SK-N-SH treated with all-trans-retinoic acid at 6 μM for 48 hours (cell line): ENCODE results near the gene OR2A5.

Experiments used
- ARNTL ChIP-seq: fragments of 450-650 bp; formaldehyde crosslinking; IDR thresholded peaks from 2 replicates; pipeline ENCODE4 v1.5.0; 2020; ENCODE audit warnings: low read depth, mild to moderate bottlenecking, moderate library complexity, borderline replicate concordance
- CSDC2 ChIP-seq: fragments of 250-450 bp; sonication (Bioruptor Pico); IDR thresholded peaks from 2 replicates; pipeline ENCODE4 v1.5.0; 2020; ENCODE audit warnings: mild to moderate bottlenecking, moderate library complexity
- ESRRG ChIP-seq: fragments of 250-450 bp; sonication (Bioruptor Pico); IDR thresholded peaks from 2 replicates; pipeline ENCODE4 v1.6.1; 2021; ENCODE audit warnings: mild to moderate bottlenecking
- GLIS3 ChIP-seq: fragments of 250-450 bp; sonication (Bioruptor Pico); IDR thresholded peaks from 2 replicates; pipeline ENCODE4 v1.5.0; 2020; ENCODE audit warnings: mild to moderate bottlenecking, moderate library complexity
- OSR1 ChIP-seq: fragments of 250-450 bp; sonication (Bioruptor Pico); IDR thresholded peaks from 2 replicates; pipeline ENCODE4 v1.8.0; 2022; ENCODE audit warnings: moderate library complexity, mild to moderate bottlenecking, inconsistent platforms
- PATZ1 ChIP-seq: fragments of 250-450 bp; sonication (Bioruptor Pico); IDR thresholded peaks from 2 replicates; pipeline ENCODE4 v1.8.0; 2020; ENCODE audit warnings: mild to moderate bottlenecking, moderate library complexity, borderline replicate concordance
- RARB ChIP-seq: fragments of 250-450 bp; sonication (Bioruptor Pico); IDR thresholded peaks from 2 replicates; pipeline ENCODE4 v1.8.0; 2021; ENCODE audit warnings: mild to moderate bottlenecking, moderate library complexity
- TOX ChIP-seq: fragments of 250-450 bp; sonication (Bioruptor Pico); IDR thresholded peaks from 2 replicates; pipeline ENCODE4 v1.8.0; 2021; ENCODE audit warnings: mild to moderate bottlenecking, moderate library complexity, borderline replicate concordance
- ZC3H10 ChIP-seq: fragments of 250-450 bp; sonication (Bioruptor Pico); IDR thresholded peaks from 2 replicates; pipeline ENCODE4 v1.5.1; 2021; ENCODE audit warnings: mild to moderate bottlenecking, moderate library complexity
- ZFP3 ChIP-seq: fragments of 250-450 bp; sonication (Bioruptor Pico); IDR thresholded peaks from 2 replicates; pipeline ENCODE4 v1.5.0; 2020; ENCODE audit warnings: mild to moderate bottlenecking, moderate library complexity
- ZFP30 ChIP-seq: fragments of 450-650 bp; formaldehyde crosslinking; IDR thresholded peaks from 2 replicates; pipeline ENCODE4 v1.5.0; 2022; ENCODE audit warnings: mild to moderate bottlenecking, moderate library complexity
- ZNF70 ChIP-seq: fragments of 450-650 bp; formaldehyde crosslinking; IDR thresholded peaks from 2 replicates; pipeline ENCODE4 v1.5.0; 2020; ENCODE audit warnings: mild to moderate bottlenecking, moderate library complexity
- TF ChIP-seq, protein P1 (sequence below): fragments of 250-450 bp; sonication (Bioruptor Pico); IDR thresholded peaks from 2 replicates; pipeline ENCODE4 v1.8.0; 2021; ENCODE audit warnings: low read depth, mild to moderate bottlenecking, moderate library complexity, borderline replicate concordance

- no peak for TF ChIP-seq ZFP3 (CRISPR knock-in tag)
- no peak for TF ChIP-seq ZC3H10 (CRISPR knock-in tag)
- TF ChIP-seq, protein P1, sequence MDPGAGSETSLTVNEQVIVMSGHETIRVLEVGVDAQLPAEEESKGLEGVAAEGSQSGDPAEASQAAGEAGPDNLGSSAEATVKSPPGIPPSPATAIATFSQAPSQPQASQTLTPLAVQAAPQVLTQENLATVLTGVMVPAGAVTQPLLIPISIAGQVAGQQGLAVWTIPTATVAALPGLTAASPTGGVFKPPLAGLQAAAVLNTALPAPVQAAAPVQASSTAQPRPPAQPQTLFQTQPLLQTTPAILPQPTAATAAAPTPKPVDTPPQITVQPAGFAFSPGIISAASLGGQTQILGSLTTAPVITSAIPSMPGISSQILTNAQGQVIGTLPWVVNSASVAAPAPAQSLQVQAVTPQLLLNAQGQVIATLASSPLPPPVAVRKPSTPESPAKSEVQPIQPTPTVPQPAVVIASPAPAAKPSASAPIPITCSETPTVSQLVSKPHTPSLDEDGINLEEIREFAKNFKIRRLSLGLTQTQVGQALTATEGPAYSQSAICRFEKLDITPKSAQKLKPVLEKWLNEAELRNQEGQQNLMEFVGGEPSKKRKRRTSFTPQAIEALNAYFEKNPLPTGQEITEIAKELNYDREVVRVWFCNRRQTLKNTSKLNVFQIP, result no peak
- TF ChIP-seq GLIS3 (CRISPR knock-in tag), result no peak
- no peak for TF ChIP-seq ZFP30
- TF ChIP-seq ARNTL (CRISPR knock-in tag), result no peak
- no peak for TF ChIP-seq PATZ1
- TF ChIP-seq ZNF70 (CRISPR knock-in tag), result no peak
- TF ChIP-seq ESRRG (CRISPR knock-in tag), result no peak
- no peak for TF ChIP-seq RARB (CRISPR knock-in tag)
- no peak for TF ChIP-seq TOX
- TF ChIP-seq OSR1 (CRISPR knock-in tag), result no peak
- no peak for TF ChIP-seq CSDC2 (CRISPR knock-in tag)
Measured at GRCh38 chr7:144023171-144023827, 25.4 kb upstream of the OR2A5 start.
